ENCODE data around the gene DEFB127.

DNA sequence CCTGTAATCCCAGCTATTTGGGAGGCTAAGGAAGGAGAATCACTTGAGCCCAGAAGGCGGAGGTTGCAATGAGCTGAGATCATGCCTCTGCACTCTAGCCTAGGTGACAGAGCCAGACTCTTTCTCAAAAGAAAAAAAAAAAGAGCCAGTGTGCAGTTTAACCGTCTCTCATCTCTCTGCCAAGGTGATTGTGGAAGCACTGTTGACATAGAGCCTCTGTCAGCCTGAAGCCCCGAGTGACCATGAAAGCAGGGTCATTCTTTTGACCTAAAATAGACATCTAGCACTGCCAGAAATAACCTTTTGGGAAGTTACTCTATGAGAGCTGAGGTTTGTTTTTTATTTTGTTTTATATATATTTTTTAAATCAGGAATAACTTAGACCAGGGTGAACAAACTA, 7.4 kb downstream of the DEFB127 start:
- TF ChIP-seq EZH2 (IDR thresholded peaks at IDR 0.05; ENCODE audit: insufficient read depth, poor library complexity, severe bottlenecking) (no peak), EZH2phosphoT487 (IDR thresholded peaks at IDR 0.05; ENCODE audit: insufficient read depth, low read depth) (no peak)
